DND-41 (cell line): ENCODE measurements around the gene RNLS.

Experiments used
- EZH2 ChIP-seq: IDR thresholded peaks from 3 replicates; pipeline ENCODE4 v1.6.1; 2012; ENCODE audit warnings: borderline replicate concordance, low read depth, mild to moderate bottlenecking, moderate library complexity, low read length, inconsistent platforms; ENCODE audit not compliant: severe bottlenecking
- TF ChIP-seq, protein P1 (sequence below): IDR thresholded peaks from 2 replicates; pipeline ENCODE4 v1.5.1; 2012; ENCODE audit warnings: borderline replicate concordance, low read length, moderate library complexity, mild to moderate bottlenecking; ENCODE audit not compliant: poor library complexity, severe bottlenecking; ENCODE audit errors: extremely low read depth

- TF ChIP-seq, protein P1, sequence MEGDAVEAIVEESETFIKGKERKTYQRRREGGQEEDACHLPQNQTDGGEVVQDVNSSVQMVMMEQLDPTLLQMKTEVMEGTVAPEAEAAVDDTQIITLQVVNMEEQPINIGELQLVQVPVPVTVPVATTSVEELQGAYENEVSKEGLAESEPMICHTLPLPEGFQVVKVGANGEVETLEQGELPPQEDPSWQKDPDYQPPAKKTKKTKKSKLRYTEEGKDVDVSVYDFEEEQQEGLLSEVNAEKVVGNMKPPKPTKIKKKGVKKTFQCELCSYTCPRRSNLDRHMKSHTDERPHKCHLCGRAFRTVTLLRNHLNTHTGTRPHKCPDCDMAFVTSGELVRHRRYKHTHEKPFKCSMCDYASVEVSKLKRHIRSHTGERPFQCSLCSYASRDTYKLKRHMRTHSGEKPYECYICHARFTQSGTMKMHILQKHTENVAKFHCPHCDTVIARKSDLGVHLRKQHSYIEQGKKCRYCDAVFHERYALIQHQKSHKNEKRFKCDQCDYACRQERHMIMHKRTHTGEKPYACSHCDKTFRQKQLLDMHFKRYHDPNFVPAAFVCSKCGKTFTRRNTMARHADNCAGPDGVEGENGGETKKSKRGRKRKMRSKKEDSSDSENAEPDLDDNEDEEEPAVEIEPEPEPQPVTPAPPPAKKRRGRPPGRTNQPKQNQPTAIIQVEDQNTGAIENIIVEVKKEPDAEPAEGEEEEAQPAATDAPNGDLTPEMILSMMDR, result no peak
- TF ChIP-seq EZH2, result no peak
Measured at GRCh38 chr10:88337134-88337533, 246.0 kb downstream of the RNLS start.
